GM18867 (cell line): ENCODE measurements around the gene FRYL.
A peak's percentile ranks its signal among the peaks of the same experiment; 100 is the strongest.

Source experiments
- ATAC-seq: cut with Tn5 transposase; IDR thresholded peaks from one replicate; pipeline ENCODE4 v1.9.1; 2021; ENCODE audit warnings: mild to moderate bottlenecking, moderate library complexity; ENCODE audit not compliant: unreplicated experiment

The FRYL gene

DNA sequence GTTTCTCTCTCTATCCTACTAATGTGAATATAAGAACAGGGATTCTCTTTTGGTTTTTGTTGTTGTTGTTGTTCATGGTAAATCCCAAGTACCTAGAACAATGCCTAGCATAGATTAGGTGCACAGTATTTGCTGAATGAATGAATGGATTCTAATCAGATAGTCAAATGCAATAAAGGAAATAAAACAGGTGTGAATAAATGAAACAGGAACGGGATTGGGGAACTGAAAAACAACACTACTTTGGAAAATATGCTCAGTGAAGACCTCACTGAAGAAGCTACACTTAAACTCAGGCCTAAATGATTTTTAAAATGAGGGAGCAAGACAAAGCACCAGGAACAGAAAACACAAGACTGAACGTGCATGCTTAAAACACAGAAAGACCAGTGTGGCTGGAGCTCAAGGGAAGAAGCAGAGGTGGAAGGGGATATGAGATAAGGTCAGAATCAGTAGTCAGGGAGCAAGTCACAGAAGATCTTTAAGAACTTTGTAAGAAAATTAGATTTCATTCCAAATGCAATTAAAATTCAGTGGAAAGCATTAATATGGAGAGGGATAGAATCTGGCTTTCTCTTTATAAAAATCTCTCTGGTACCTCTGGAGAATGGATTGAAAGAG lies 145.3 kb downstream of the FRYL start:
- ATAC-seq: no peak

DNA sequence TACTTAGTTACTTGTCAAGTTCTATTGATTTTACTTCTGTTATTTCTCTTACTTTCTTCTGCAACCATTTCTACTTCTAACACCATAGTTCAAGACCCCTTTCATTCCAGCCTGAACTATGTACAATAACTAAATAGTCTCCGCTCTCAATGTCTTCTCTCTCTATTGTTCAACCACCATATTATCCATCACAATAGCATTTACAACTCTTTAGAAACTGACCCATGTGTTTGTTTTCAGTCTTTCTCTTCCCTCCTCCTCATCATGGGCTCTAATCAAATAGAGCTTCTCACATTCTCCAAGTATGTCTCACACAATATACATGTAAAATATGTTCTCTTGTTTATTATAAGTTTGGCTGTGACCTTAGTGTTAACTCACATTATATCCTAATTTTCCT lies 146.4 kb downstream of the FRYL start:
- no peak for ATAC-seq

DNA sequence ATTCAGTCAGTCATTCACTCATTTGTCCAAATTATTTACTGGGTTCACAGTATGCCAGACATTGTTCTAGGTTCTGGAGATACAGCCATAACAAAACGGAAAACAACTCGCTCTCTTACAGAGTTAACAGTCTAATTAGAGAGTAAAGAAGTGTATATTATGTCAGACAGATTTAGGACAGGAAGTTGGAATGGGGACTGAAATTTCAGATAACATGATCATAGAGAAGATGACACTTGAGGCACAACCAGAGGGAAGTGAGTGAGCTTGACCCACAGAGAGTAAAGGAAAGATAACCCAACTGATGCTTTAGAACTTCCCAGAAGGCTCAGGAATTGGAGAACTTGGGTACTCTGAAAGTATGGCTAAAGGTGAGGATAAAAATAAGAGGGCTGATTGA lies 150.6 kb downstream of the FRYL start:
- no peak for ATAC-seq

DNA sequence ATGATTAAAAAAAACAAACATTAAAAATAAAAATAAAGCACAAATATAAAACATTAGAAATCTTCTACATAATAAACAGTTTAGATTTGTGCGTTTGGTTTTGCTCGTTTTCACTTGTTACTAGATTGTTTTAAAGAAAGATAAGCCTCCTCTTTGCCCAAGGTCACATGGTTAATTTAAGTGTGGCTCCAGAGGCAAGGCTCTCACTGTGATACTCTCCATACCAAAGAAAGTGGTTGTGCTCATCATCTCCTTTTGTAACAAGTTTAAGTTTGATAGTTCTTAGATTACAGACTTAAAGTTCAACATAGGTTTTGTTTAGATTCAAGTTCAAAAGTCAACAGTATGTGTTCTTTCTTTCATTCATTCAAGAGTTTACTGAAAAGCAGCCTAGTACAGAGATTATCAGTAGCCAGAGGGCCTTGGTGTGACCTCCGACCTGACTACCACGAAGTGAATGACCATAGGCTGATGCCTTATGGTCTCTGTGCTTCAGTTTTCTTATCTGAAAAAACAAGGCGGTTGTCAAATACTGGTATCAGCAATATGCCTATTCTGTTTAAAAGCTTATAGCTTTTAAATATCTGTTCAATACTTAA lies 156.8 kb downstream of the FRYL start:
- no peak for ATAC-seq

DNA sequence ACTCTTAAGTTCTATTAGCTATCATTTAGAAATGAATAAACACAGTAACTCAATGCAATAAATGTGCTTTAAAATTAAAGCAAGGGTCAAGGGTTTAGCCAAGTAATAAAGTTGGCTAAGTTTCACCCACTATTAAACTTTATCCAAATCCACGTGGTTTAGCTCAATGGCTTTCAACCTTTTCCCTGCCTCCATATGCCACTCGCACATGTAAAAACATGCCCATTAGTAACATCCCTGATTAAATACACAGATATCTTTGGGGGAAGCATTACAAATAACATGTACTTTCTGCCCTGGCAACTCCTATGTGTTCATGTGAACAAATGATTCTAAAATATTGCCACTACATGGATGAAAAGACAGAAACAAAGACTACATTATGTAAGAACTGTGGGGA lies 159.2 kb downstream of the FRYL start:
- no peak for ATAC-seq

DNA sequence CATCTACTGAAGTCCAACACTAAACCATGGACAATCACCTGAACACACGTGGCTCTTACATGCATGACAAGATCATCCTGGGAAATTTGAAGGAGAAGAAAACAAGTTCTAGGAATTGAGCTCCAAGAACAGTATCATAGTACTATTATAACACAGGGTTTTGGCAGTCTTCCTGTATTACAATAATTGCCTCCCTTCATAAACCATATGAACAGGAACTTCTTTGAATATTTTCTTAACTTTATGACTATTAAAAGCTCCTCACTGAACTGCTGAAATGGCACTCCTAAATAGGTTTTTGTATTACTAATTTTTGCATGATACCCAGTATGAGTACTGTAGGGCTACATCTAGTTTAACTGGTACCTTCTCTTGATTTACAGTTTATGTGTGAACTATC lies 160.0 kb downstream of the FRYL start:
- ATAC-seq: no peak

DNA sequence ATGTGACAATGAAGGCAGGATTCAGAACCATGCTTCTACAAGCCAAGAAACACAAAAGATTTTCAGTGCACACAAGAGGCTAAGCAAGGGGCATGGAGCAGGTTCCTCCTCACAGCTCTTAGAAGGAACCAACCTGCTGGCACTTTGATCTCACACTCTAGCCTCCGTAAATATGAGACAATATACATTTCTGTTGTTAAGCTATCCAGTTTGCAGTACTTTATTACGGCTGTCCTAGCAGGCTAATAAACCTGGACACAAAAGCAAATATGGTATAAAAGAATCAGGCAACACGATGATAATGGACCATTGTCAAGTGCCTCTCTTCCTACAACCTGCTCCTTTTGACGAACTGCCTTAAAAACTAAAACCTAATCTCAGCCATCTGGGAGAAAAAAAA lies 175.6 kb downstream of the FRYL start:
- ATAC-seq: no peak

DNA sequence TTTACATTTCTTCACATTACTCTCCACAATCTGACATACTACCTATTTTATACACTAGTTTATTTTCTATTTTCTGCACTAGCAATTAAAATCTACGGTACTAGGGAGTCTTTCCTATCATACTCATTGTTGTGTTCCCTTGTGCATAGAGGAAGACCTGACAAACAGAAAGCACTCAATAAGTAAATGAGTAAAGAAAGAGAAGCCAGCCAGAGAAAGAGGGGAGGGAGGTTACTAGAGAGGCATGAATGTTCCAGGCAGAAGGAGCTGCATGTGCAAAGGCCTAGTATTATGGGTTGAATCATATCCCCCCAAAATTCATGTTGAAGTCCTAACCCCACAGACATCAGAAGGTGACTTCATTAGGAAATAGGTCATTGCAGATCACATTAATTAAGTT lies 176.0 kb downstream of the FRYL start:
- ATAC-seq: no peak

DNA sequence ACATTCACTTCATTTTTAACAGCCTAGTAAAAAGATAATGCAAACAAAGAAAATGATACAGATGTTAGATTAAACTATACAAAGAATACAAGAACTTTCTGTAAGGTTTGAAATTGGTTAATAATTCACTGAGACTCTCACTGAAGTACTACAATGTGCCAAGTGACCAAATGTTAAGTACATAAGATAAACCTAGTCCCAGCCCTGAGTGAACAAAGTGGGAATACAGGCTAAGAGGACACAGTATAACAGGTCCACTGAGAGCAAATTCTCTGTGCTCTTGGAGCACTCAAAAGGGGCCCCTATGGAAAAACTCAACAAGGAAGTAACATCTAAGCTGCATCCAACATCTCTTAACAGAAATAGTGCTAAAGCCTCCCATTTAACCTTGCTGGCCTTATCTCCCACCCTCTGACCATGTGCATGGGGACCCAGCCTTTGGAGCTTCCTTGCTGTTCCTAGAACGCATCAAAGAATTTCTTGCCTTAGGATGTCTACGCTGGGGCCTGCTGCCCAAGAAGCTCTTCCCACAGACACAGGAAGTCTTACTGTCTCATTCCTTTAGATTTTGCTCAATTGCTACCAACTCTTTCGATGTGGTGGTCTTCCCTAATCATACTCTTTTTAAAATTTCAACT lies 176.6 kb downstream of the FRYL start:
- ATAC-seq: no peak

DNA sequence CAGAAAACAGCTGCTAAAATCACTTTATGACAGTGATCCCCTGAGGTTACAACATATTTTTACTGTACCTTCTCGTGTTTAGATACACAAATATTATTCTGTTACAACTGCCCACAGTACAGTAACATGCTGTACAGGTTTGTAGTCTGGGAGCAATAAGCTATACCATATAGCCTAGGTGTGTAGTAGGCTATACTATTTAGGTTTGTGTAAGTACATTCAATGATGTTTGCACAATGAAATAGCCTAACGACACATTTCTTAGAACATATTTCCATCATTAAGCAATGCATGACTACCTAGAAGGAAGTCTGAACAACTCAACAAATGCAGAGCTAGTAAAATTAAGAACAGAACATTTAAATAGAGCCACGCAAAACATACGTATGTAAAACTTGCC lies 177.3 kb downstream of the FRYL start:
- no peak for ATAC-seq

DNA sequence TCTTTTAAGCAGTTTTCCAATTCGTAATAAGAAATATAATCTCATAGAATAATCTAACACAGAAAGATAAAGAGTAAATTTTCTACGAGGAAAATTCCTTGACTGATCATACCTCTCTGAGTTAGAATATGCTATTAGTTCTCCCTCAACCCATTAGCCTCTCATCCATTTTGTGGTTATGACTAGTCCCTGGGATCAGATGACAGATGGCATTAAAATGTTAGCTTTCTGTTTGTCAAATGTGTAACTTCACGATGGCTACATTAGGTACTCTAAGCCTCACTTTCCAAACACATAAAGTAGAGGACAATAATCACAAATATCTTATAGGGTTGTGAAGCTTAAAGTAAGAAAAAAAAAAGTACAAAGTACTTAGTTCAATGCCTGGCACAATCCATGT lies 177.9 kb downstream of the FRYL start:
- ATAC-seq: no peak

DNA sequence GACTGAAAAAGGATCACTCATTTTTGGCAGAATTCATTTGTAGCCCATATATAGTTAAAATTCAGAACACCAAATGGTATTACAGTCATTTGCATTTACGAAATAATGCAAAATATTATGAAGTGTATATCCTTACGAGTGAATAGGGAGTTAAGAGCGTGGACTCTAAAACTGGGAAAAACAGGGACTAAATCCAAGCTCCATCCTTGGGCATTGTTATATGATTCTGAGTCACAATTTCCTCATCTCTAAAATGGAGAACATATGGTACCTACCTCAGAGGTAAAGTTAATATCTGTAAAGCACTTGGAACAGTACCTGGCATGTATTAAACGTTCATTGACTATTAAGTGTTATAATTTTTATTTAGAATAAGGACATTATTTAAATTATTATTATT lies 183.7 kb downstream of the FRYL start:
- no peak for ATAC-seq

DNA sequence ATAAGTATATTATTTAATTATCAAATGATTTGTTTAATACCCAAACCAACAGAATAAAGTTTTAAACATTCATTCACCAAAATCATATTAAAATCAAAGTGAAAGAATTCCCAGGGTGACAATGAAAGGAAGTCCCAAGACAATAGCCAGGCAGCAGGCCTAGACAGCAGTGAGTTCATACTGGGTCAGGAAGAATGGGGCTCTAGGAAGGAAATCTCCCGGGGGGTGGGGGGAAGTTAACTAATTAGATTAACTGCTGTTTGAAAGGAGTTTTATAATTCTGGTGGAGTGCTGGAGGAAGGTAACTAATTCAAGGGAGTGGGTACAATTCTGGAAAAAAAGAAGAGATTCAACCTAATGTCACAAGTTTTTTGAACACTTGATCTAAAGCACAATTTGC lies 185.9 kb downstream of the FRYL start:
- ATAC-seq: no peak

DNA sequence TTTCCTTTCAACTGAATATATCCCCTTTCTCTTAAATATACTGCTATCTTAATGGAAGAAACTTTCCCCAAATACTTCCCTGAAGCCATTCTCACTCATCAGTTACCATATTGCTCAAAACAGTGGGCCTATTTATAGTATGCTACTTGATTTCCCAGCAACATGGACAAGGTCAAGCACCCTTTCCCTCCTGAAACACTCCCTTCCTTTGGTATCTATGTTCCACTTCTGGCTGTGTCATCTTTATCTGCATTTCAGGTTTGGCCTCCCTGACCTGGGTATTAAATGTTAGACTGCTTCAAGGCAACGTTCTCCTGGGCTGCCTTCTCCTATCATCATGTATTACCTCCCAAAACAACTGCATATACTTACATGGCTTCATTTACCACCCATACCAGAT lies 188.7 kb downstream of the FRYL start:
- ATAC-seq: no peak

DNA sequence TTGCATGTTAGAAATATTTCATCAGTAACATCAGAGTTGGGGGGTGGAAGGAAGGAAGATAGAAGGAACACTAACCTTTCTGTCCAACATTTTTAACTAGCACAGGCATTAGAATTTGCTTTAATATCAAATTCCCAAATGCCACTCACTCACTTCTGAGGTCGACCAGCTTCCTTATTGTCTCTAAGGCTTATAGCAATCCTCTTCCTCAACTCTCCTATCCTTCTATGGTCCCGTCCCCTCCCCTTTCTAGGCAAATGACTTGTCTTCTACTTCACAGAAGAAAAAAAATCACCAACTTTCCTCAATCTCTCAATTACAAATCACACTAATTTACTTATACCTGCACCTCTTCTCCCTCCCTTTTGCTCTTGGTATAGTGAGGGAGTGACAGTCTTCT lies 189.2 kb downstream of the FRYL start:
- no peak for ATAC-seq

DNA sequence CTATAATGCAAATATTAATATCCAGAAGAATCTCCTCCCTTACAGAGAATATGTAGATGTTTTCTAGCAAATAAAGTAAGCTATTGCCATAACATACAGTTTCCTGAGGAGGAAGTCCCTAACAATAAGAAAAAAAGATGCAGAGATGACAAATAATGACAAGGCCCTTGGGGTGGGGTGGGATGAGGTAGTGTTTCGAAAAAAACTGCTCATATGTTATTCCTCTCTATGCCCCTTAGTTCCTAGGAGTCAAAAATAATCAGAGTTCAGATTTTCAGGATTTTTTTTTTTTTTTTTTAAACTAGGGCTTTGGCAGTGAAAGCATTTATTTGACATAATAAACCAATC lies 191.0 kb downstream of the FRYL start:
- no peak for ATAC-seq

DNA sequence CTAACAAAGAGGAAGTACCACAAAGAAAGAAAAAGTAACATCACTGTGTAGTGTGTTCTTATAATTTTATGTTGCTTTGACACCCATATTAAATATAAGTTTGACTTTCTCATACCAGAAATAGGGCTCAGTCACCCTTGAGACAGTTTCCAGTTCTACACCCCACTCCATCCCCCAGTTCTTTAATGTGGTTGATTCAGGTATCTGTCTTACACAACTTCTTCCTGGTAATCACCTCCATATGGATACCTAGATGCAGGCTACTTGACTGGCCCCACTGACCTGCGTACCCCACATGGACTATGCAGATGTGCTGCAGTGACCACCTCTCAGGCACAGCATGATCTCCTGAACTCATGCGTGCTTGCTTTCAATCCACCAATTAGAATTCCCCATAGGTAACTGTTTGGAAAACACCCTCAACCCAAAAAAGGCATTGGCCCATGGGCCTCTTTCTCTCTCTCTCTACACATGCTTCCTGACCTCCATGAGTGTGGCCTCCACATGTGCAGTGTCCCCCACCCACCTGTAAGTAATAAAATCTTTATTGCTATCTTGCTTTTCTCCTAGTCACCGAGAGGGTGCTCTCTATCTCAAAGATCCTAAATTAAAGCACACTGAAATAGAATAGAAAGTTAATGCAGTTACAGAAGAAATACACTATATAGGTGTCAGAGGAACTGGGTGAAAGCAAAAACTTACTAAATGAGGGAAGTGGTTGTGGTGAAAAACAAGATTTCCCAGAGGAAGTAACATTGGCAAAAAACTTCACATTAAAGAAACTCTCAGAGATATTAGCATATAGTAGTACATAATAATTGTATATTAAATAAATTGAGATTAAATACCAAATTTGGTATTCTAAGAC lies 191.6 kb downstream of the FRYL start:
- no peak for ATAC-seq

DNA sequence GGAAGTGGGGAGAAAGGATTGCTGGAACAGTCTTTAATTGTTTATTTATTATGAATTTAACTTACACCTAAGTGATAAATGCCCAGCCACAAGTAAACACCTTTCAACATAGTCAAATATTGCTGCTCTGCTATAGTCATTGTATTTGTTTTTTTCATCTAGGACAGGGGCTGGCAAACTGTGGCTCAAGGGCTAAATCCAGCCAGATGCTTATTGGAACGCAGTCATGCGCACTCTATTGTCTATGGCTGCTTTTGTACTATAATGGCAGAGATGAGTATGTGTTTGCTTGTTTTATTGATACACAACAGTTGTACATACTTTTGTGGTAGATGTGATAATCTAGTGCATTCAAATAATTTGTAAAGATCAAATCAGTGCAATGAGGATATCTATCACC lies 194.7 kb downstream of the FRYL start:
- ATAC-seq: no peak

DNA sequence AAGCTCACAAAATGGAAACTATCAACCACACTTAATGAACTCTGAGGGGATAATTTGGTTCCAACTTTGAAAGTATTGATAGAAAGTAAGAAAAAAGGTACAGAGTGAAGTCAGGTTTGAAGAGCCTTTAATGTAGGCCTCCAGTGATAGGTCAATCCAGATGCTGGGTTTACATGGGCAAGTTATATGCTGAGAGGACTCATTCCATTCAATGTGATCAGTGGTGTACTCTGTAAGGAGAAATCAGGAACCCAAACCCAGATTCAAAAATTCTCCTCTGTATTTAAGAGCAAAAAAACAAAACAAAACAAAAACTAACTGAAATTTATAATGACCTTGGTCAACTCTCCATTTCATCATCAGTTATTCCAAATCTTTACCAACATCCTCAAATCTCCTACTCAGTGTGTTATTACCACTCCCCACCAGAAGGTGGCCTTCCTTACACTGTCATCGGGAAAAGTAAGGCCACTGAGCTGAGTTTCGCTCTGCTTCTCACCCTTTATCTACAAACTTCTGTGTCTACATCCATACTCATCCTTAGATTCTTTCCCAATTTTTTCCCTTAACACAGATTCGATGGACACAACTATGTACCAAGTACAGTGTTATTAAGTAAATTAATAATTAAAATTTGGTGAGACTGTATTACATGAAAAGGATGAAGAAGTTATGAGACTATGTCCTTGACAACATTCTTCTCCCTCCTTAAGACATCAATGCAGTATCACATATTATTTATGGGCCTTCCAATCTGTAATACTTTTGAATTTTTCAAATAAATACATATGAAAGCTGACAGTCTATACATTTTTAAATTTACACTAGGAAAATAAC lies 201.7 kb downstream of the FRYL start:
- ATAC-seq: peak; percentile 89

DNA sequence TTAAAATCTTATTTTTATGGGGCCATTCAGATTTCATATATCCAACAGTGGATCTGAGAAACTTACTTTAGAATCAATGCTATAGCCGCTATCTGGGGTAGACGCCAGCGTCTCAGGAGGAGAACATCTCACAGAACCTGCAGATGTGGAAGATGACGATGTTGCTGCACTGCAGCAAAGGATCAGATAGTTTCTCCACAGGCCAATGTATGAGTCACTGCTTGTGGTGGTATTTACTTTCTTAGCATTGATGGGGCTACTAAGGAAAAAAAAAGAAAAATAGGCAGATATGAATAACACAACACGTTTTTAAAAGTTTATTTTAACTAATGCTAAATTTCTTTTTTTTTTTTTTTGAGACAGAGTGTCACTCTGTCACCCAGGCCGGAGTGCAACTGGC lies 204.1 kb downstream of the FRYL start:
- no peak for ATAC-seq

DNA sequence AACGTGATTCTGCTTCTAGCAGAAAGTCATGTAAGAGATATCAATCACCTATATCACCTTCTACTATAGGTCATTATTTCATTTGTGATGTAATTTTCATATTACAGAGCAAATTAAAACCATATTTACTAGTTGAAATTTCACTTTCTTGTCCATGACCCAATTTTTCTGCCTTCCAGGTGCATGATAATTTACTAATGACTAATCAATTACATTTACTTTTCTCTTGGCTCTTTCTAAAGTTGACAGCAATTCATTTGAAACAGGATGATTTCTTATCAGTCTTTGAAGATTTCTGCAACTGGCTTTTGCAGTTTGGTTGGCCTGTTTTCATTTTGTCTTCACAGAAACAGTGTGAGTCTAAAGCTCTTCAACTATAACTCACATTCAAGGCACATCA lies 208.6 kb downstream of the FRYL start:
- no peak for ATAC-seq
